CD14-positive monocyte (primary cell): ENCODE results near the gene HGFAC. TPM values are rescaled to one million over a fixed set of nuclear protein-coding genes. Genes with fewer than 3 reads are reported as not detected.

Experiments used
- DNase-seq, 3 donors: peaks; one replicate each; pipeline ENCODE4 v3.0.0-alpha.2; 2011 to 2022
- H2AFZ ChIP-seq: 2 replicates; pipeline ENCODE4 v1.6.0; 2012; ENCODE audit warnings: mild to moderate bottlenecking, low read depth, low read length, inconsistent platforms; ENCODE audit not compliant: insufficient read depth, poor library complexity, severe bottlenecking
- H3K27ac ChIP-seq, 2 donors: 1 replicate in 1 of 2; 2 replicates in 1 of 2; pipeline ENCODE4 v1.5.1; 2012 to 2013; ENCODE audit warnings: low read length in 2 of 2, control low read depth in 1 of 2, inconsistent platforms in 1 of 2, low read depth in 1 of 2, mild to moderate bottlenecking in 1 of 2
- H3K27me3 ChIP-seq, 2 donors: one replicate each; pipeline versions ENCODE4 v1.6.0 to v1.6.1; 2011 to 2013; ENCODE audit warnings: low read length in 2 of 2; ENCODE audit not compliant: control insufficient read depth in 2 of 2, insufficient read depth in 2 of 2
- H3K36me3 ChIP-seq, 2 donors: replicated peaks in 1 of 2; 1 replicate in 1 of 2; 2 replicates in 1 of 2; pipeline versions ENCODE4 v1.5.1 to v1.6.1; 2012 to 2013; ENCODE audit warnings: low read length in 2 of 2, control low read depth in 1 of 2, inconsistent platforms in 1 of 2, mild to moderate bottlenecking in 1 of 2; ENCODE audit not compliant: insufficient read depth in 2 of 2, control insufficient read depth in 1 of 2
- H3K4me1 ChIP-seq, 2 donors: 1 replicate in 1 of 2; 2 replicates in 1 of 2; pipeline versions ENCODE4 v1.5.1 to v1.6.1; 2012 to 2013; ENCODE audit warnings: low read length in 2 of 2, control low read depth in 1 of 2, inconsistent platforms in 1 of 2, mild to moderate bottlenecking in 1 of 2, moderate library complexity in 1 of 2; ENCODE audit not compliant: insufficient read depth in 2 of 2, control insufficient read depth in 1 of 2
- H3K4me2 ChIP-seq: replicated peaks from 2 replicates; pipeline ENCODE3; 2012; ENCODE audit warnings: low read length, moderate library complexity, mild to moderate bottlenecking; ENCODE audit not compliant: poor library complexity, severe bottlenecking; ENCODE audit errors: extremely low read depth
- H3K4me3 ChIP-seq, 3 experiments: fragments of 200-600 bp in 1 of 3; sonication (generic) in 1 of 3; replicated peaks in 1 of 3; 1 replicate in 2 of 3; 2 replicates in 1 of 3; pipeline ENCODE4 v1.5.1; 2011 to 2013; ENCODE audit warnings: low read length in 3 of 3, mild to moderate bottlenecking in 3 of 3, control low read depth in 2 of 3, low read depth in 2 of 3, inconsistent platforms in 1 of 3, moderate library complexity in 1 of 3
- H3K79me2 ChIP-seq: 2 replicates; pipeline ENCODE4 v1.6.0; 2012; ENCODE audit warnings: mild to moderate bottlenecking, control low read depth, inconsistent platforms, low read length, moderate library complexity; ENCODE audit not compliant: insufficient read depth
- H3K9ac ChIP-seq: 2 replicates; pipeline ENCODE4 v1.6.0; 2017; ENCODE audit warnings: low read length, mild to moderate bottlenecking; ENCODE audit not compliant: insufficient read depth, poor library complexity, severe bottlenecking
- H3K9me3 ChIP-seq, 2 donors: replicated peaks in 1 of 2; 1 replicate in 1 of 2; 2 replicates in 1 of 2; pipeline versions ENCODE4 v1.5.1 to v1.6.1; 2012 to 2013; ENCODE audit warnings: low read length in 2 of 2, control low read depth in 1 of 2; ENCODE audit not compliant: control insufficient read depth in 1 of 2, insufficient read depth in 1 of 2
- H4K20me1 ChIP-seq: 2 replicates; pipeline ENCODE4 v1.6.0; 2012; ENCODE audit warnings: mild to moderate bottlenecking, low read length, control low read depth, moderate library complexity; ENCODE audit not compliant: insufficient read depth
- H3K27ac Mint-ChIP-seq, 7 donors: one replicate each; pipeline ENCODE4 v1.8.0; 2020; ENCODE audit warnings: mild to moderate bottlenecking in 7 of 7, mixed read lengths in 7 of 7, moderate library complexity in 6 of 7, inconsistent platforms in 2 of 7
- H3K27me3 Mint-ChIP-seq, 3 donors: one replicate each; pipeline ENCODE4 v1.8.0; 2021 to 2022; ENCODE audit warnings: low read depth in 3 of 3, mild to moderate bottlenecking in 3 of 3, mixed read lengths in 3 of 3, moderate library complexity in 3 of 3, inconsistent platforms in 1 of 3
- H3K36me3 Mint-ChIP-seq, 2 donors: one replicate each; pipeline ENCODE4 v1.8.0; 2020; ENCODE audit warnings: mixed read lengths in 2 of 2, inconsistent platforms in 1 of 2, mild to moderate bottlenecking in 1 of 2
- H3K4me1 Mint-ChIP-seq: one replicate; pipeline ENCODE4 v1.8.0; 2020; ENCODE audit warnings: mild to moderate bottlenecking, mixed read lengths
- H3K4me3 Mint-ChIP-seq, 2 donors: one replicate each; pipeline ENCODE4 v1.8.0; 2020; ENCODE audit warnings: mild to moderate bottlenecking in 2 of 2, mixed read lengths in 2 of 2, moderate library complexity in 1 of 2
- H3K9me3 Mint-ChIP-seq, 7 donors: one replicate each; pipeline ENCODE4 v1.8.0; 2020 to 2022; ENCODE audit warnings: mixed read lengths in 7 of 7, mild to moderate bottlenecking in 6 of 7, moderate library complexity in 6 of 7, inconsistent platforms in 2 of 7
- CTCF ChIP-seq: fragments of 200-600 bp; IDR thresholded peaks from one replicate; pipeline ENCODE4 v1.8.0; 2022; ENCODE audit warnings: antibody characterized with exemption, mild to moderate bottlenecking
- WGBS: methylation state at CpG from one replicate; pipeline ENCODE4 v1.1.5; 2013; ENCODE audit warnings: missing lambda C conversion rate; ENCODE audit not compliant: insufficient coverage; 5-methylcytosine and 5-hydroxymethylcytosine counted together
- intact Hi-C, 2 donors: fragments of 100-400 bp; cut with micrococcal nuclease; formaldehyde crosslinking; loops; one replicate each; pipeline versions ENCODE4 v1.15.0 to v1.15.1; 2023
- polyA plus RNA-seq, 3 donors: library from polyadenylated mRNA; depleted of rRNA in 1 of 3; unstranded in 2 of 3; stranded (reverse) in 1 of 3; fragments of 300-500 nt in 2 of 3; fragments of >200 nt in 1 of 3; fragmentation: Illumina TruSeq in 2 of 3; gene quantifications; 1 replicate in 2 of 3; 2 replicates in 1 of 3; pipeline ENCODE4 v1.2.3, GENCODE V29; 2012 to 2021

Gene HGFAC
- polyA plus RNA-seq, 3 donors, result 0.17 TPM; not detected in 2

GRCh38 chr4:3445829-3446545, 4.2 kb downstream of the HGFAC start:
- H3K27ac ChIP-seq, result no peak overlapping the region
- no peak overlapping the region for H3K4me3 Mint-ChIP-seq
- H3K27me3 ChIP-seq, result no peaks in the 10 kb centered on the region
- intact Hi-C loops, result loop anchor here in 1 of 2 donors (10.0 kb wide), 1 partner anchor 251 kb away; no protein-coding TSS in a partner anchor
- peaks cover 0 to 3% (median 0%) of the 10 kb centered on the region in 7 donors for H3K9me3 Mint-ChIP-seq
- TF ChIP-seq CTCF, result no peak
- 97% methylated on average over 28 of the region's 34 CpGs for WGBS
- no peaks in the 10 kb centered on the region for H3K36me3 ChIP-seq
- H4K20me1 ChIP-seq, result no peaks in the 10 kb centered on the region
- no peaks in the 10 kb centered on the region for H3K9me3 ChIP-seq
- no peak overlapping the region for H3K9ac ChIP-seq
- no peak overlapping the region for H2AFZ ChIP-seq
- peaks cover 5% of the 10 kb centered on the region for H3K4me1 Mint-ChIP-seq
- no peaks in the 10 kb centered on the region for H3K36me3 Mint-ChIP-seq
- no peak overlapping the region for H3K4me2 ChIP-seq
- no peaks in the 10 kb centered on the region for H3K79me2 ChIP-seq
- H3K4me1 ChIP-seq, result peaks cover 5 to 6% of the 10 kb centered on the region in 2 donors
- DNase-seq, result no peak
- no peak overlapping the region for H3K27ac Mint-ChIP-seq
- H3K27me3 Mint-ChIP-seq, result peaks cover 3 to 6% (median 3%) of the 10 kb centered on the region in 3 donors
- no peak overlapping the region for H3K4me3 ChIP-seq

DNA sequence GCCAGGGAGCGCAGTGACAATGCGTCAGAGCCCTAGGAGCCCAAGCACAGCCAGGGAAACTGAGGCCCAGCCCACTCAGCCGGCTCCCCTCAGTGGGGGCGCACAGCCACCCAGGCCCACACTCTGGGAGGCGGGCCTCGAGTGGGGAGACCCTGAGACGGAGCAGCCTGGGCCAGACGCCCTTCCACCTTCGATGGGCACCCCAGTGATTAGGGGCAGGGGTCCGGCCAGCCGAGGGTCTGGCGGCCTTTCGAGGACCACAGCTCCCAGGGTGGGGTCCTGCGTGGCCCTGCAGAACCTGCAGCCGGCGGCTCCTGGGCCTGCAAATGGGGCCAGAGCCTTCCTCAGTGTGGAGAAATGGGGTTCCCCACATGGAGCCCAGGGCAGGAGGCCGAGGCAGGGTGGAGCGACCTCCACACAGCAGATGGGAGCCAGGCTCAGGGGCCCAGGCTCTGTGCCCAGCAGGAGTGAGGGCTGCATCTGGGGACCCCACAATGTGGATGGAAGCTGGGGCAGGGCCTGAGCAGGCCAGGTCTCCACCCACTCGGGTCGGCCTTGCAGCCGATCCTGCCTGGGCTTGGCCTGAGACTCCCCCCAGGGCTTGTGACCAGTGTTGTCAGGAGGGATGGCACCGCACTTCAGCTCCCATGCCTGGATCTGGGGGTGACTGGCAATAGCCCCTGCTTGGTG, 5.0 kb downstream of the HGFAC start:
- Mint-ChIP-seq H3K9me3 (peaks cover 0 to 3% (median 0%) of the 10 kb centered on the region in 7 donors), H3K27me3 (peaks cover 3 to 6% (median 3%) of the 10 kb centered on the region in 3 donors), H3K4me1 (no peaks in the 10 kb centered on the region), H3K36me3 (no peaks in the 10 kb centered on the region), H3K4me3 (no peak overlapping the region), H3K27ac (no peak overlapping the region)
- no peaks in the 10 kb centered on the region for H3K9me3 ChIP-seq
- 96% methylated on average over 21 of the region's 22 CpGs for WGBS
- H2AFZ ChIP-seq, result no peak overlapping the region
- H3K27ac ChIP-seq, result no peak overlapping the region
- H3K79me2 ChIP-seq, result no peaks in the 10 kb centered on the region
- no peaks in the 10 kb centered on the region for H3K27me3 ChIP-seq
- intact Hi-C loops, result loop anchor here in 1 of 2 donors (10.0 kb wide), 1 partner anchor 252 kb away; no protein-coding TSS in a partner anchor
- H3K4me2 ChIP-seq, result no peak overlapping the region
- no peak for TF ChIP-seq CTCF
- no peaks in the 10 kb centered on the region for H4K20me1 ChIP-seq
- no peak overlapping the region for H3K9ac ChIP-seq
- H3K4me1 ChIP-seq, result peaks cover 5 to 6% of the 10 kb centered on the region in 2 donors
- H3K36me3 ChIP-seq, result no peaks in the 10 kb centered on the region
- H3K4me3 ChIP-seq, result no peak overlapping the region
- DNase-seq, result no peak
